Upper lobe of right lung (tissue), 1 donor: ENCODE data around the gene POU5F2. TPM values are rescaled to one million over a fixed set of nuclear protein-coding genes. Genes with fewer than 3 reads are reported as not detected.

Experiments
- ATAC-seq: fragments of 200-7000 bp; cut with Tn5 transposase; one replicate; pipeline ENCODE4 v1.9.1; 2020; ENCODE audit warnings: mild to moderate bottlenecking, moderate library complexity
- DNase-seq: peaks from one replicate; pipeline ENCODE4 v3.0.0-alpha.2; 2020
- H3K27ac ChIP-seq: fragments of 200-600 bp; one replicate; pipeline ENCODE4 v1.8.0; 2022
- H3K27me3 ChIP-seq: fragments of 200-600 bp; one replicate; pipeline ENCODE4 v1.8.0; 2022; ENCODE audit warnings: mild to moderate bottlenecking
- H3K36me3 ChIP-seq: fragments of 200-600 bp; one replicate; pipeline ENCODE4 v1.8.0; 2022
- H3K4me1 ChIP-seq: fragments of 200-600 bp; one replicate; pipeline ENCODE4 v1.8.0; 2022
- H3K4me3 ChIP-seq: fragments of 200-600 bp; one replicate; pipeline ENCODE4 v1.8.0; 2022; ENCODE audit warnings: mild to moderate bottlenecking
- H3K9me3 ChIP-seq: fragments of 200-600 bp; one replicate; pipeline ENCODE4 v1.8.0; 2022
- intact Hi-C: fragments of 100-400 bp; cut with DNase I; formaldehyde crosslinking; loops from one replicate; pipeline ENCODE4 v1.11.0; 2022
- total RNA-seq: library from RNA; stranded (reverse); fragmentation: NEBNext Ultra II Directional; extraction: Animal tissue kit (Norgen Biotek cat#: 25700); gene quantifications from one replicate; pipeline ENCODE4 v1.2.1, GENCODE V29; 2021
- TF ChIP-seq, protein P1 (sequence below): fragments of 200-600 bp; IDR thresholded peaks from one replicate; pipeline ENCODE4 v1.8.0; 2022; ENCODE audit warnings: antibody characterized with exemption
- donor health status: DM: no; HTN: yes; CAD: no; lungs with severe emphysema.

POU5F2 gene
- total RNA-seq, 1 donor from 2014 or later: 1.6 TPM

- H3K27me3 ChIP-seq: no peaks in the 10 kb centered on the region
- H3K9me3 ChIP-seq: no peaks in the 10 kb centered on the region
- no peaks in the 10 kb centered on the region for H3K36me3 ChIP-seq
- DNase-seq: no peak
- no peaks in the 10 kb centered on the region for H3K4me1 ChIP-seq
- H3K4me3 ChIP-seq: no peak overlapping the region
- no peak for ATAC-seq
- intact Hi-C loops: no loop called here
- TF ChIP-seq, protein P1, sequence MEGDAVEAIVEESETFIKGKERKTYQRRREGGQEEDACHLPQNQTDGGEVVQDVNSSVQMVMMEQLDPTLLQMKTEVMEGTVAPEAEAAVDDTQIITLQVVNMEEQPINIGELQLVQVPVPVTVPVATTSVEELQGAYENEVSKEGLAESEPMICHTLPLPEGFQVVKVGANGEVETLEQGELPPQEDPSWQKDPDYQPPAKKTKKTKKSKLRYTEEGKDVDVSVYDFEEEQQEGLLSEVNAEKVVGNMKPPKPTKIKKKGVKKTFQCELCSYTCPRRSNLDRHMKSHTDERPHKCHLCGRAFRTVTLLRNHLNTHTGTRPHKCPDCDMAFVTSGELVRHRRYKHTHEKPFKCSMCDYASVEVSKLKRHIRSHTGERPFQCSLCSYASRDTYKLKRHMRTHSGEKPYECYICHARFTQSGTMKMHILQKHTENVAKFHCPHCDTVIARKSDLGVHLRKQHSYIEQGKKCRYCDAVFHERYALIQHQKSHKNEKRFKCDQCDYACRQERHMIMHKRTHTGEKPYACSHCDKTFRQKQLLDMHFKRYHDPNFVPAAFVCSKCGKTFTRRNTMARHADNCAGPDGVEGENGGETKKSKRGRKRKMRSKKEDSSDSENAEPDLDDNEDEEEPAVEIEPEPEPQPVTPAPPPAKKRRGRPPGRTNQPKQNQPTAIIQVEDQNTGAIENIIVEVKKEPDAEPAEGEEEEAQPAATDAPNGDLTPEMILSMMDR: no peak
- no peak overlapping the region for H3K27ac ChIP-seq
Measured at GRCh38 chr5:93691997-93692396, 49.4 kb downstream of the POU5F2 start.

Other genes starting within 250 kb of the POU5F2 start
- gene NR2F1-AS1, start 160.4 kb downstream of the POU5F2 start, total RNA-seq: 16.2 TPM
- 83.2 TPM for gene NR2F1, start 158.4 kb downstream of the POU5F2 start, total RNA-seq